Coronary artery (tissue), 2 donors: ENCODE measurements around the gene DHRS7C.

Experiments used
- DNase-seq: peaks from one replicate; pipeline ENCODE4 v3.0.0-alpha.2; 2017; ENCODE audit warnings: low spot score
- H3K27ac ChIP-seq, 2 donors: fragments of 200-600 bp; sonication (generic); one replicate each; pipeline ENCODE4 v1.5.1; 2016 to 2019
- H3K4me3 ChIP-seq: fragments of 200-600 bp; sonication (generic); 2 replicates; pipeline ENCODE4 v1.5.1; 2016; ENCODE audit warnings: mild to moderate bottlenecking, moderate library complexity
- TF ChIP-seq, protein P1 (sequence below): fragments of 200-600 bp; sonication (generic); IDR thresholded peaks from one replicate; pipeline ENCODE4 v1.5.1; 2019; ENCODE audit warnings: antibody characterized with exemption

Gene DHRS7C

DNA sequence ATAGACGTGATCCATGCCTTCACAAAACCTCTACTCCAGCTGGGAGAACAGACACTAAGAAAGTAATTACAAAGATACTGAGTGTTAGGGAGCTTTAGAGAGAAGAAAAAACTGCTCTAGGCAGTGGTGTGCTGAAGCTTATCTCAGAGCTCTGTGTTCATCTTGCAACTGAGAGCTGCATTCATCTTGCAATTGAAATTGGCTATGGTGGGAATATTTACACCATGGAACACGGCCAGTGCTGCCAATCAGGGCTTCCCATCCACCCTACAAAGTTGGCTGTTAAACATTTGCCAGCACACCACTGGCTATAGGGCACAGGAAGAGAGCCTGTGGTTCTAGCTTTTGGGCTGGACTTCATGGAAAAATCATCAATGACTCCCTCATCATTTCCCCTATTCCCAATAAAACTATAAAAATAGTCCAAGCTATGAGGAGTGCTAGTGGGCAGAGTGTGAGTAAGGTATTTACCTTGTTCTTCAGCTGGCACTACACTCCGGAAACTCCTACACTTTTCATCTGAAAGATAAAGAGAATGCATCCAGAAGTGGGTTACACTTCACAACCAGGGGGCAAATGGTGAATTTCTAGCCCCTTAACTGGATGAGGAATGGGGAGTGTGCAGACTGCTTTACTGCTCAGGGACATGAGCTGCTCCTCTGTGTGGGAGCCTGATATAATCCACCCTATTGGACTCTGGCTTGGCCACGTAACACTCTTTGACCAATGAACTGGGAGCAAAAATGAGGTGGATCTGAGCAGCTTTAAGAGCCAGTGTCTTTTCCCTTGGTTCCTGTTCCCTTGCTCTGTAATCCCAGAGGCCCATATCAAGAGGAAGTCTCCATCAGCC is 18.9 kb upstream of the DHRS7C start:
- H3K4me3 ChIP-seq: no peak overlapping the region
- TF ChIP-seq, protein P1, sequence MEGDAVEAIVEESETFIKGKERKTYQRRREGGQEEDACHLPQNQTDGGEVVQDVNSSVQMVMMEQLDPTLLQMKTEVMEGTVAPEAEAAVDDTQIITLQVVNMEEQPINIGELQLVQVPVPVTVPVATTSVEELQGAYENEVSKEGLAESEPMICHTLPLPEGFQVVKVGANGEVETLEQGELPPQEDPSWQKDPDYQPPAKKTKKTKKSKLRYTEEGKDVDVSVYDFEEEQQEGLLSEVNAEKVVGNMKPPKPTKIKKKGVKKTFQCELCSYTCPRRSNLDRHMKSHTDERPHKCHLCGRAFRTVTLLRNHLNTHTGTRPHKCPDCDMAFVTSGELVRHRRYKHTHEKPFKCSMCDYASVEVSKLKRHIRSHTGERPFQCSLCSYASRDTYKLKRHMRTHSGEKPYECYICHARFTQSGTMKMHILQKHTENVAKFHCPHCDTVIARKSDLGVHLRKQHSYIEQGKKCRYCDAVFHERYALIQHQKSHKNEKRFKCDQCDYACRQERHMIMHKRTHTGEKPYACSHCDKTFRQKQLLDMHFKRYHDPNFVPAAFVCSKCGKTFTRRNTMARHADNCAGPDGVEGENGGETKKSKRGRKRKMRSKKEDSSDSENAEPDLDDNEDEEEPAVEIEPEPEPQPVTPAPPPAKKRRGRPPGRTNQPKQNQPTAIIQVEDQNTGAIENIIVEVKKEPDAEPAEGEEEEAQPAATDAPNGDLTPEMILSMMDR: no peak
- no peak for DNase-seq
- H3K27ac ChIP-seq: no peak overlapping the region

DNA sequence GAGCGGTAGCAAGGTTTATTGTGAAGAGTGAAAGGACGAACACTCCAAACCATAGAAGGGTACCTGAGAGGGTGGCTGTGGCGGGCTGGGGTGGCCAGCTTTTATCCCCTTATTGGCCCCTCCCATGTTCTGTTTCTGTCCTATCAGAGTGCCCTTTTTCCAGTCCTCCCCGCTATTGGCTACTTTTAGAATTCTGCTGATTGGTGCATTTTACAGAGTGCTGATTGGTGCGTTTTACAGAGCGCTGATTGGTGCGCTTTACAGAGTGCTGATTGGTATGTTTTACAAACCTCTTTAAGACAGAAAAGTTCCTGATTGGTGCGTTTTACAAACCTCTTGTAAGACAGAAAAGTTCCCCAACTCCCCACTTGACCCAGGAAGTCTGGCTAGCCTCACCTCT is 18.0 kb upstream of the DHRS7C start:
- H3K4me3 ChIP-seq: no peak overlapping the region
- no peak overlapping the region for H3K27ac ChIP-seq
- DNase-seq: no peak
- TF ChIP-seq, protein P1: no peak

DNA sequence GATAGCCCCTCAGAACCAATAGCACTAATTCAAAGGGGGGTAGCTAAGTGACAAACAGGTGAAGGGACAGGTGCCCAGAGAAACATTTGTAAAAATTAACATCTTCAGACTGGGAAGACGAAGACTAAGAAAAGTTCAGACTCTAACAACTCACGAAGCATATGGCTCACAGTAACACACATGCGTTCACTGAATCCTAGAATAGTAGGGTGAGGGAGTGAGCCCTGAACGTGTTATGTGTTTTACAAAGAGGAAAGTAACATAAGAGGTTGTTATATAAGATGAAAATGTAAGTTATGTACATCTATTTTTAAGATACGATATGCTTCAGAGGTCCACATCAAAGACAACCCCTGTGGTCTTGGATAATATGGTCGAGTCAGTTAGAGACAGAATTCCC is 15.3 kb upstream of the DHRS7C start:
- H3K4me3 ChIP-seq: no peak overlapping the region
- TF ChIP-seq, protein P1: no peak
- no peak for DNase-seq
- no peak overlapping the region for H3K27ac ChIP-seq

DNA sequence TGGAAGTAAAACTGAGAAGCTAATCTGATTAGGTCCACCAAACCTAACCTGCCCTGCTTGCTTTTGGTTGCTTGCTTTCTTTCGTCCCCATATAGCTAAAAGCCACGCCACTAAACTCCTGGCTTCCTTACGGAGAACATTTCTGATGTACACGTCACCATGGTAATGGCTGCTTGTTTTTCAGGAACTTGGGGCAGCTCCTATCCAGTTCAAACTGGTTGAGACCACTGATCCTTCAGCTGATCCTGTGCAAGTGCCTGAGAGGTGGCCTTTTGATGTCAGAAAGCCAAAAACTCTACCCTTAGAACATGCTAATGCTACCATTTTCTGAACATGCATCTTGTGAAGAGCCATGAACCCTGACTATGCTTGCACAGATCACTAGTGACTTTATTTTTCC is 14.4 kb upstream of the DHRS7C start:
- no peak overlapping the region for H3K27ac ChIP-seq
- TF ChIP-seq, protein P1: no peak
- DNase-seq: no peak
- no peak overlapping the region for H3K4me3 ChIP-seq

DNA sequence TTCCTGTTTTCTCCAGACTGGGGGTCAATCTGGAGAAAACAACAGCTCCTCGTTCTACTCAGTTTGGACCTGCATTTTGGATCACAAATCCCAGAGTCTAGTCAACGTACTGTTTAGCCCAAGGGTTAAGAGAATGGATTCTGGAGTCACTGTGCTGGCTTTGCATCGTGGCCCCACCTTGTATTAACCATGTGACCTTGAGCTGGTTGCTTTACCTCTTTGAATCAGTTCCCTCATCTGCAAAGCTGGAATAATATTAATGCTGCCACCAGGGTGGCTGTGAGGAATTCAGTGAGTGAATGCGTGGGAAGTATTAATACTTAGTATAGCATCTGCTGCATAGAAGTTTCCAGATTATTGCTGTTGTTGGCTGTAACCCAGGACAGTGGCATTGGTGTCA is 11.3 kb upstream of the DHRS7C start:
- Histone ChIP-seq H3K27ac (no peak overlapping the region), H3K4me3 (no peak overlapping the region)
- DNase-seq: no peak
- TF ChIP-seq, protein P1: no peak

DNA sequence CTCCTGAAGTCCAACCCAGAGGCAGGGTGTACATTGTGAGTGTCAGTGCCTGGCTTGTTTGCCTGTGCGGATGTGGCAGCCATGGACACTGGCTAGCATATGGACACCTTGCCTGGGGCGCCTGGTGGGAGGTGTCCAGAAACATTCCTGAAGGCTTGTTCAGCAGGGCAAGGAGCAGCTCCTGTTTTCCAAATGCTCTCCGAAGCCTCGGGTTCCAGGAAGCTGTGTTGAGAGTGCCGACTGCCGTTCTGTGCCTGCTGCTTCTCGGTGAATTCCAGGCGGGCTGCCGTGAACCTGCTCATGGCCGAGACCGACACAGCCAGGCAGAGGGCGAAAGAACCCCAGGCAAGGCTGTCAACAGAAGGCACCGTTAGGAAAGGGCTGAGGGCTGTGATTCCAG is 10.9 kb upstream of the DHRS7C start:
- TF ChIP-seq, protein P1: no peak
- DNase-seq: no peak
- H3K4me3 ChIP-seq: no peak overlapping the region
- no peak overlapping the region for H3K27ac ChIP-seq

DNA sequence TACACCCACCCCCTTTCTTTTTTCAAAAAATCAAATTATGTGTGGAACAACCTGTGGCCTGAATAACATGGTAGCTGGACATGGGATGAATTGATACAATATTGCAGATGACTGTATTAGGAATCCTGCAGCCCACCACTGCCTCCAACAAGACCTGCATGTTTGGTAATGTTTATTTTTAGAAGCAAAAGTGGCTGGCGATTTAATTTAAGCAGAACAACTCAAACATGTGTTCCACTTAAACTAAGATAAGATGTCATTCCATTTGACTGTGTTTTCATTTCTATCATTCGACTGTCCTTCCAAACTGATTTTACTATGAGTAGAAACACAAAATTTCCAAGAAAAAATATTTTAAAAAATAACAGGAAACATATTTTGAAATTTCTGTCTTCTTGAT is 10.1 kb upstream of the DHRS7C start:
- no peak for DNase-seq
- TF ChIP-seq, protein P1: no peak
- Histone ChIP-seq H3K4me3 (no peak overlapping the region), H3K27ac (no peak overlapping the region)
